Testis (tissue), 2 donors: ENCODE results near the gene EHD2.

Source experiments
- POLR2A ChIP-seq: fragments of 450-650 bp; IDR thresholded peaks from one replicate; pipeline ENCODE4 v1.6.1; 2017; ENCODE audit warnings: antibody characterized with exemption, mild to moderate bottlenecking, moderate library complexity
- TF ChIP-seq, protein P1 (sequence below), 3 experiments: fragments of 450-650 bp in 2 of 3; fragments of 200-600 bp in 1 of 3; sonication (generic) in 1 of 3; IDR thresholded peaks; one replicate each; pipeline ENCODE4 v1.5.1; 2016 to 2019; ENCODE audit warnings: antibody characterized with exemption in 3 of 3, mild to moderate bottlenecking in 2 of 3, moderate library complexity in 1 of 3

DNA sequence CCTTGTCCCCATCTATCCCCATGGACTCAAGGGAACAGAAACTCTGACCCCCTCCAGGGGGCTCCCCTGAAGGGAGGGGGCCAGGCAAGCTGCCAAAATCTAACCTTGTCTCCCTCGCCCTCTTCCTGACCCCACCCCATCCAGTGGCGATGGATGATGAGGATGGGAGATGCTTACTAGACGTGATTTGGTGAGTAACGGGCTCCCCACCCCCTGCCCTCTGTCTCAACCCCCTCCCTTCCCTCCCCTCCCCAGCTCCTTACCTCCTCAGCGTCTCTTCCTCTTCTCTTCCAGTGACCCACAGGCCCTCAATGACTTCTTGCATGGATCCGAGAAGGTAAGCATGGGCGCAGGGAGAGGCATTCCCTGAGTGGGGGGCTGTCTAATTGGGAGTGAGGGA, 39.8 kb upstream of the EHD2 start:
- TF ChIP-seq, protein P1, sequence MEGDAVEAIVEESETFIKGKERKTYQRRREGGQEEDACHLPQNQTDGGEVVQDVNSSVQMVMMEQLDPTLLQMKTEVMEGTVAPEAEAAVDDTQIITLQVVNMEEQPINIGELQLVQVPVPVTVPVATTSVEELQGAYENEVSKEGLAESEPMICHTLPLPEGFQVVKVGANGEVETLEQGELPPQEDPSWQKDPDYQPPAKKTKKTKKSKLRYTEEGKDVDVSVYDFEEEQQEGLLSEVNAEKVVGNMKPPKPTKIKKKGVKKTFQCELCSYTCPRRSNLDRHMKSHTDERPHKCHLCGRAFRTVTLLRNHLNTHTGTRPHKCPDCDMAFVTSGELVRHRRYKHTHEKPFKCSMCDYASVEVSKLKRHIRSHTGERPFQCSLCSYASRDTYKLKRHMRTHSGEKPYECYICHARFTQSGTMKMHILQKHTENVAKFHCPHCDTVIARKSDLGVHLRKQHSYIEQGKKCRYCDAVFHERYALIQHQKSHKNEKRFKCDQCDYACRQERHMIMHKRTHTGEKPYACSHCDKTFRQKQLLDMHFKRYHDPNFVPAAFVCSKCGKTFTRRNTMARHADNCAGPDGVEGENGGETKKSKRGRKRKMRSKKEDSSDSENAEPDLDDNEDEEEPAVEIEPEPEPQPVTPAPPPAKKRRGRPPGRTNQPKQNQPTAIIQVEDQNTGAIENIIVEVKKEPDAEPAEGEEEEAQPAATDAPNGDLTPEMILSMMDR (IDR thresholded peaks at IDR 0.05): no peak
- no peak for TF ChIP-seq POLR2A
